DND-41 (cell line): ENCODE data around the gene NCAM2.

Experiments
- ATAC-seq: fragments of 200-7000 bp; cut with Tn5 transposase; 3 replicates; pipeline ENCODE4 v1.9.1; 2021; ENCODE audit warnings: low read depth; ENCODE audit not compliant: insufficient read depth
- DNase-seq: peaks from one replicate; pipeline ENCODE4 v3.0.0-alpha.2; 2020
- H2AFZ ChIP-seq: 2 replicates; pipeline ENCODE4 v1.6.0; 2012; ENCODE audit warnings: low read depth, low read length
- H3K27ac ChIP-seq: 2 replicates; pipeline ENCODE4 v1.5.1; 2012; ENCODE audit warnings: low read length, inconsistent platforms
- H3K27me3 ChIP-seq: fragments of 200-600 bp; sonication (generic); 2 replicates; pipeline ENCODE4 v1.6.0; 2012; ENCODE audit warnings: low read length, mild to moderate bottlenecking, inconsistent platforms; ENCODE audit not compliant: insufficient read depth, poor library complexity
- H3K36me3 ChIP-seq: 2 replicates; pipeline ENCODE4 v1.5.1; 2012; ENCODE audit warnings: low read length, inconsistent platforms; ENCODE audit not compliant: insufficient read depth
- H3K4me1 ChIP-seq: 2 replicates; pipeline ENCODE4 v1.5.1; 2012; ENCODE audit warnings: mild to moderate bottlenecking, low read length; ENCODE audit not compliant: insufficient read depth
- H3K4me2 ChIP-seq: 2 replicates; pipeline ENCODE4 v1.6.0; 2012; ENCODE audit warnings: mild to moderate bottlenecking, moderate library complexity, low read length, inconsistent platforms; ENCODE audit not compliant: insufficient read depth
- H3K4me3 ChIP-seq, 2 experiments: fragments of 200-600 bp in 1 of 2; shearing (Covaris generic) in 1 of 2; 2 replicates each; pipeline ENCODE4 v1.5.1; 2012 to 2016; ENCODE audit warnings: inconsistent platforms in 2 of 2, low read length in 2 of 2, mild to moderate bottlenecking in 2 of 2, low read depth in 1 of 2, moderate library complexity in 1 of 2
- H3K79me2 ChIP-seq: 2 replicates; pipeline ENCODE4 v1.6.0; 2012; ENCODE audit warnings: low read length, inconsistent platforms; ENCODE audit not compliant: insufficient read depth
- H3K9ac ChIP-seq: 2 replicates; pipeline ENCODE4 v1.6.0; 2012; ENCODE audit warnings: low read depth, mild to moderate bottlenecking, inconsistent platforms, low read length, moderate library complexity
- H3K9me3 ChIP-seq: 2 replicates; pipeline ENCODE4 v1.5.1; 2012; ENCODE audit warnings: low read length, moderate library complexity, mild to moderate bottlenecking, inconsistent platforms; ENCODE audit not compliant: insufficient read depth, severe bottlenecking
- H4K20me1 ChIP-seq: 2 replicates; pipeline ENCODE4 v1.6.0; 2012; ENCODE audit warnings: low read length; ENCODE audit not compliant: insufficient read depth
- EZH2 ChIP-seq: IDR thresholded peaks from 3 replicates; pipeline ENCODE4 v1.6.1; 2012; ENCODE audit warnings: borderline replicate concordance, low read depth, mild to moderate bottlenecking, moderate library complexity, low read length, inconsistent platforms; ENCODE audit not compliant: severe bottlenecking
- TF ChIP-seq, protein P1 (sequence below): IDR thresholded peaks from 2 replicates; pipeline ENCODE4 v1.5.1; 2012; ENCODE audit warnings: borderline replicate concordance, low read length, moderate library complexity, mild to moderate bottlenecking; ENCODE audit not compliant: poor library complexity, severe bottlenecking; ENCODE audit errors: extremely low read depth

The NCAM2 gene

DNA sequence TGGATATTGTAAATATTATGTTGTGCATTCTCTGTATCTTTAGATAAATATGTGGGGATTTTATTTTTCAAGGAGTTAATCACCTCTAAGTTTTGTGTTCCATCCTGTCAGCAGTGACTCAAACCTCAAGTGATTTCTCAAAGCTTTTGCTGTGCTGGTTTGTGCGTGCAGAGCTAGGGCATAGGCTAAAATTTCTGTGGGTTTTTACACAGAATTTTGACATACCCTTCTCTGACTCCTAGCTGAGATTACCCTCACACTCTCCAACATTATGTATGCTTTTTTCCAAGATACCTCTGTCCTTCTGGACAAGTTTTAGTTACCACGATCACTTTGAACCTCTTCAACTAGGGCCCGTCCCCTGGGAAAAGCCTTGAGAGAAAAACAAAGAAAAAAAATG is 384.9 kb downstream of the NCAM2 start:
- Histone ChIP-seq H3K4me1 (no peaks in the 10 kb centered on the region; the same call in 1 of the 2 replicates), H3K27ac (no peak overlapping the region), H3K79me2 (no peaks in the 10 kb centered on the region), H3K9ac (no peak overlapping the region), H3K9me3 (no peaks in the 10 kb centered on the region), H3K36me3 (no peaks in the 10 kb centered on the region), H2AFZ (0 out of 2 replicates have a peak overlapping the region, but pooled peaks have one; percentile 25), H3K4me2 (no peak overlapping the region), H3K4me3 (no peak overlapping the region), H3K27me3 (no peaks in the 10 kb centered on the region), H4K20me1 (no peaks in the 10 kb centered on the region)
- no peak for ATAC-seq
- TF ChIP-seq, protein P1, sequence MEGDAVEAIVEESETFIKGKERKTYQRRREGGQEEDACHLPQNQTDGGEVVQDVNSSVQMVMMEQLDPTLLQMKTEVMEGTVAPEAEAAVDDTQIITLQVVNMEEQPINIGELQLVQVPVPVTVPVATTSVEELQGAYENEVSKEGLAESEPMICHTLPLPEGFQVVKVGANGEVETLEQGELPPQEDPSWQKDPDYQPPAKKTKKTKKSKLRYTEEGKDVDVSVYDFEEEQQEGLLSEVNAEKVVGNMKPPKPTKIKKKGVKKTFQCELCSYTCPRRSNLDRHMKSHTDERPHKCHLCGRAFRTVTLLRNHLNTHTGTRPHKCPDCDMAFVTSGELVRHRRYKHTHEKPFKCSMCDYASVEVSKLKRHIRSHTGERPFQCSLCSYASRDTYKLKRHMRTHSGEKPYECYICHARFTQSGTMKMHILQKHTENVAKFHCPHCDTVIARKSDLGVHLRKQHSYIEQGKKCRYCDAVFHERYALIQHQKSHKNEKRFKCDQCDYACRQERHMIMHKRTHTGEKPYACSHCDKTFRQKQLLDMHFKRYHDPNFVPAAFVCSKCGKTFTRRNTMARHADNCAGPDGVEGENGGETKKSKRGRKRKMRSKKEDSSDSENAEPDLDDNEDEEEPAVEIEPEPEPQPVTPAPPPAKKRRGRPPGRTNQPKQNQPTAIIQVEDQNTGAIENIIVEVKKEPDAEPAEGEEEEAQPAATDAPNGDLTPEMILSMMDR: no peak
- TF ChIP-seq EZH2: no peak
- DNase-seq: no peak

DNA sequence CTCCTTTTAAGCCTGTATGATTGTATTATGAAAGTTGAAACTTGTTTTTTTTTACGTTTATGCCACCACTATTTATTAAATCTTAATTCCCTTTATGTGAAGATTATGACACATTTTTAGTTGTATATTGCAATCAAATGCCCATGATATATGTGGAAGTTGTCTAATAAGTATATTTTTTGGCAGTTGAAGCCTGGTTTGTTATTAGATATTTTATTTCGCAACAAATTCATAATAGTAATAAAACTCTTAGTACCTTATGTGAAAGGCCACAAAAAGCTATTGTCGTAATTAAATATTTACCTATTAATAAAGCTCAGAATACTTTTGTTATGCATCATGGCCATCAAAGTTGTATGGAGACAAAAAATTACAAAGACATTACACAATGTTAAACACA is 386.8 kb downstream of the NCAM2 start:
- Histone ChIP-seq H3K4me1 (no peaks in the 10 kb centered on the region; the same call in 1 of the 2 replicates), H3K9me3 (peaks cover 5% of the 10 kb centered on the region), H3K4me2 (no peak overlapping the region), H3K79me2 (no peaks in the 10 kb centered on the region), H3K9ac (no peak overlapping the region), H3K36me3 (no peaks in the 10 kb centered on the region), H3K27me3 (no peaks in the 10 kb centered on the region), H2AFZ (no peak overlapping the region), H3K27ac (no peak overlapping the region), H4K20me1 (no peaks in the 10 kb centered on the region), H3K4me3 (no peak overlapping the region)
- no peak for TF ChIP-seq EZH2
- TF ChIP-seq, protein P1: no peak
- no peak for DNase-seq
- no peak for ATAC-seq

DNA sequence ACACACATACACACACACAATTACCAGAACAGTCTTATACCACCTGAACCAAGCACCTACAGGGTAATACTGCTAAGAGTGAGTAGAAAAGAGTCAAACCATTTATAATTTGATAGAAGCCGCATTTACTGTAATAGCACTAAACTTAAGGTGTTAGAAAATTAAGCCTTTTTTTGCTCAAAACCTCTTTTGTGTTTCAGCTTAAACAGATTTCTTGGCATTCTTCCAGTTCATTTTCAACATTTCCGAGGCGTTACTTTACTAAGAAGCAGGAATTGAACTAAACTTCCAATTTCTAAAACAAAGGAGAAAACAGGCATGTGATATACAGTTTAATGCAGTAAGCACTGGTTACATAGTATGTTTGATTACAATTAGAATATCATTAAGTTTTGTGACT is 387.2 kb downstream of the NCAM2 start:
- Histone ChIP-seq H3K79me2 (no peaks in the 10 kb centered on the region), H3K4me1 (no peaks in the 10 kb centered on the region; the same call in 1 of the 2 replicates), H4K20me1 (no peaks in the 10 kb centered on the region), H3K27ac (no peak overlapping the region), H3K36me3 (no peaks in the 10 kb centered on the region), H3K9me3 (peaks cover 5% of the 10 kb centered on the region), H3K27me3 (no peaks in the 10 kb centered on the region), H3K4me3 (no peak overlapping the region), H2AFZ (no peak overlapping the region), H3K4me2 (no peak overlapping the region), H3K9ac (no peak overlapping the region)
- no peak for ATAC-seq
- TF ChIP-seq, protein P1: no peak
- TF ChIP-seq EZH2: no peak
- no peak for DNase-seq

DNA sequence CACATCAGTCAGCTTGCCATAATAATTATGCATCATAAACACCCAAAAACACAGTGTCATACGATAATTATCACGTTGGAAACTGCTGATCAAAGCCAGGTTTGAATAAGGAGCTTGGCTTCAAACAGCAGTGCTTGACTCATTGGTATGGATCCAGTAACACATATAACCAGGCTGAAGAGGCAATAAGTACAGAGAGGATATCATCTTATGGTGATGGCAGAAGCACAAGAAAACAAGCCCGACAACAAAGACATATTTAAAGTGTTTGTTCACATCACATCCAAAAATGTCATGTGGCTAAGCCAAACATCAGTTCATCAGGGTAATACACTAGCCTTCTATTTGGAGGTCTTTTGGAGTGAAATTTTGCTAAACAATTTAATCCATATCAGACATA is 389.7 kb downstream of the NCAM2 start:
- Histone ChIP-seq H3K36me3 (no peaks in the 10 kb centered on the region), H3K79me2 (no peaks in the 10 kb centered on the region), H3K4me2 (no peak overlapping the region), H3K9me3 (peaks cover 7% of the 10 kb centered on the region), H2AFZ (no peak overlapping the region), H3K4me1 (no peaks in the 10 kb centered on the region; the same call in 1 of the 2 replicates), H4K20me1 (no peaks in the 10 kb centered on the region), H3K4me3 (no peak overlapping the region), H3K27ac (no peak overlapping the region), H3K9ac (no peak overlapping the region), H3K27me3 (no peaks in the 10 kb centered on the region)
- ATAC-seq (no peak), DNase-seq (no peak)
- TF ChIP-seq EZH2: no peak
- TF ChIP-seq, protein P1: no peak
